ENCODE results near the gene EPHA3.
A peak's percentile ranks its signal among the peaks of the same experiment; 100 is the strongest.
"Not testable (repeated sequence)": the region's sequence is repeated elsewhere in the genome, so short reads cannot be mapped to it uniquely, and the experiment has no call there.

The EPHA3 gene

GRCh38 chr3:89297199-89297598, 189.8 kb downstream of the EPHA3 start:
- DNase-seq = no peak

GRCh38 chr3:89300526-89300925, 193.1 kb downstream of the EPHA3 start:
- no peak for DNase-seq

GRCh38 chr3:89300981-89301380, 193.6 kb downstream of the EPHA3 start:
- DNase-seq = no peak

GRCh38 chr3:89303701-89304100, 196.3 kb downstream of the EPHA3 start:
- DNase-seq = no peak

GRCh38 chr3:89306540-89306939, 199.1 kb downstream of the EPHA3 start:
- DNase-seq = no peak

DNA sequence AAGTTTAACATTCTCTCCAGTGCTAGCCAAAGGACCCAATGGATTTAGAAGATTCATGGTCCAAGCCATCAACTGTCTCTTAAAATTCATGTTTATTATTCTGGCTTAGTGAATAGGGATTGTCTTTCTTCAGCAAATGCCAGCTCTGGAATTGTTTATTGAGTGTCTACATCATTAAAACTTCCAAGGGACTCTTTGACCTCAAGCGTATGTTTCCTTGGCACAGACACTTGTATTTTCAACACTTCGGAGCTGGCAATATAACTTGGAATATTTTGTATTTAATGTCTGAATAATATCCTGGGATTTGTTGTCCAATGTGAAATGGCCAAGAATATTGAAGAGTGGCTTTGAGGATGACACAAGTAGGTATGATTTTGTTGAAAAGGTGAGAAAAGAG, 204.2 kb downstream of the EPHA3 start:
- no peak for DNase-seq

DNA sequence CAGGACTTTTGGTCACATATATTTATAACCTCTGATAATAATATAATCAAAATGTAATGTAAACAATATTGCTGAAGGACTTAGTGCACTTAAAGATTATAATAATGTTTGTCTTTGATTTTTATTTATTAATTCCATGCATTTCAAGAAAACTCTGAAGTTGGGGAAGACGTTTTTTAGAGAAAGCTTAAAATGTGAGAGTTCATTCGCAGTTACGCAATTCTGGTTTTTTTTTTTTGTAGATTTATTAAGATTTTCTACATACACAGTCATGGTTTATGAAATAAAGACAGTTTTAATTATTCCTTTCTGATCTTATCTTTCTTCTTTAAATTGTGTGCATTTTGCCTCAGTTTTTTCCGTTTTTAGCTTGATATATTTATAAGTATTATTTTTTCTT, 204.7 kb downstream of the EPHA3 start:
- no peak for DNase-seq

GRCh38 chr3:89314454-89315098, 207.2 kb downstream of the EPHA3 start:
- DNase-seq = peak; percentile 5

DNA sequence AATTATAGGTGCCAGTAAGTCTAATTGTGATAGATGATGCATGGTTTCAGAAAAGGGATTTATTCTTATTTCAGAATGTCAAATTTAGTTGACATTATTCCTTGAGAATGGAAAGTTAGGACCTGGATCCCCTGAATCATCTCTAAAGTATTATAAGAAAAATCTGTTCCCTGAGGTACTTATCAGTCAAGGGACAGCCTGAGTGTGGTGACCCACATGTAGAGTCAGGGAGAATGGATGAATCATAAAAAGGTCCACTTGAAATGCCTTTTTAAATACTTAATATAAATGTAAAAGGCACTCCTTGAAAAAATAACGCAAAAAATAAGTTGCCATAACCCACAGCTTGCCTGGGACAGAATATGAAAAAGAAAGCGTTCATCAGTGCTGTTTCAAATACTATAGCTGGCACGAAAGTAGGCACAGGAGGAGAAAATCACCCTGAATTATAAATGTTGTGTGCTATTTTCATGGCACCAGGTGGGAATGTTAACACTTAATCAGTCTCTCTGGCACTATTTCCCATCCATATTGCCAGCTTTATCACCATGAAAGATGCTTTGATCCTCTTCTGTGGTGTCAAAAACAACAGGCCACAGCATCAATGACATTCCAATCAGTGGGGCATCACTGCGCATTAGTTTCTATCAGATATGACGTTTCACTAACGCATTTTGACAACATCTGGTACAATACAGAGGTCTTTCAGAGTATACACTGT, 208.5 kb downstream of the EPHA3 start:
- no peak for DNase-seq

DNA sequence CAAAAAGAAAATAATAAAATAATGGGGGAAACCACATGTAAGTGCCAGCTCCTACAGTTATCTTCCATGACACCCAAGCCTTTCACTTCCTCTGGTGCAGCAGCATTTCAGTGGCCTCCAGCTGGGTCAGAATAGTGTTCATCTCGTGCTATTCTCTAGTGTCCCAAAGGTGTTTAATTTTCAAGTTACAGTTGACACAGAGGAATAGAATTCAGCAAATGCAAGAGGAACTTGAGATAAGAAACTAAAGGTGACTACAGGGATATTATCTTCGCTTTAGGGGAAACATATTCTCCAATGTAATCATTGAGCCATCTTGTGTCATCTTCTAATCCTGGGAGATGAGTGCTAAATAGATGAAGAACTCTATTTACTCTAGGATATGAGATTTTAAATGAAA, 212.8 kb downstream of the EPHA3 start:
- no peak for DNase-seq

DNA sequence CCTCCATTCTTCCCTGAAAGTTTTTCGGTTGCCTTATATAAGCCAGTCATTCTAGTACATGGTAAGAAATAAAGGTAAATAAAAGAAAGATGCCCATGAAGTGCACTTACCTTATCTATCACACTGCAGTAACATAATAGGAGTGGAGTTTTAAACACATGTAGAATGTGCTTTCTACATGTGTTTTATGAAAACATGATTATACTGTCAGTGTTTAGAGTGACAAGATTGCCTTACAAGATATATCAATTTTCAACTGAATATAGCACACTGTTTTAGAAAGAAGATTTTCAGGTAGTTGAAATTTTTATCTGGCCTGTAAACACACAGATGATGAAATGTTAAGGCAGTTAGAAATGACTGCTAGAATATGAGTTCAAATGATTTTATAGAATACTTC, 219.6 kb downstream of the EPHA3 start:
- no peak for DNase-seq

GRCh38 chr3:89332386-89332785, 225.0 kb downstream of the EPHA3 start:
- no peak for DNase-seq

- DNase-seq = no peak
Observed at GRCh38 chr3:89332793-89333192, 225.4 kb downstream of the EPHA3 start.

DNA sequence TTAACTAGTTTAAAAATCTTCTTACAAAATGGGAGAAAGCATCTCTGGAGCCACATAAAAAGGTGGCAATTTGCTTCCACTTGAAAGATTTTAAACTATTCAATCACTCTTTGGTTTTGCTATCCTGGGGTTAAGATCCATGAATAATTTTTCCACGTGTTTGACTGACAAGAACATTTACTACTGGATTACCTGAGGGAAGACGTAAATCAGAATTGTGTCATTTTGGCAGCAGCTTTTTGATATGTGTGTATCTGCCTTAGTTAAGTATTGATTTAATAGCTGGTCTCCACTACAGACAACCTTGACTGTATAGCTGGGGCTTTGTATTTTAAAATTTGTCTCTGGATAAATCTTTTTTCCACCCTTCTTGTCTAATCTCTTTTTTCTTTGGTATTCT, 228.3 kb downstream of the EPHA3 start:
- no peak for DNase-seq

DNA sequence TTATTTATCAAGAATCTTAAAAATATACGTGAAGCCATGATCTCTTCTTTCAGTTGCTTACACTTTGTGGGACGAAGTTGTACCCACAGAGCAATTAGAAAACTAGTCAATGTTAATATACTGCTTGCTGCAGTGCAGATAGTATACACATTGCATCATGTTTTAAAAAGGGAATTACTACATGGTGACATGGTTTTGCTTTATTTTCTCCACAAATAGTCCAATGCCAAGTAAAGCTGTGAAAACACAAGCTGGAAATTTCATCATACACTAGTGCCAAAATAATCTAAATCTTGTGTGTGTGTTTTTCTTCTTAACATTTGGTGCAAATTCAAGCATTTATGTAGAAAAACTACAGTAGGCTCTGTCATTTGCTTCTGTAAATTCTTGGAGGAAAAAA, 233.0 kb downstream of the EPHA3 start:
- no peak for DNase-seq

DNA sequence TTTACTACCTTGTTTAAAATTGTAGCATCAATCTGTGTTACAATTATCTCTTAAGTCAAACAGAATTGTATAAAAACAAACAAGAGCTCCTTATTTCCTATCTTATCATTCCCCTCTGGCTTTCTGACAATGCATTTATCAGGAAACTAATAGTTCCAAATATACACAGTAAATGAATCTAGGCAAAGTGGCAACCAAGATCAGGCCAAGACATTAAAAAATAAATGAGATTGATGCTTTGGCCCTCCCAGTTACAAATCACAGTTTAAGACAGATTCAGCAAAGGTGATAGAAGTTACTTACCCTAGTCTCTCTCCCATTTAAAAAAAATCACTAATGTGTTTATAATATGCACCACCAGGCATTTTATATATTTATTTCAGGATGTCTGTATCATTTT, 236.7 kb downstream of the EPHA3 start:
- DNase-seq = no peak

- DNase-seq = not testable (repeated sequence)
Observed at GRCh38 chr3:89350935-89351334, 243.5 kb downstream of the EPHA3 start.

GRCh38 chr3:89353465-89353864, 246.0 kb downstream of the EPHA3 start:
- DNase-seq = no peak

- DNase-seq = no peak
Observed at GRCh38 chr3:89358281-89358680, 250.9 kb downstream of the EPHA3 start.

- no peak for DNase-seq
Observed at GRCh38 chr3:89360156-89360555, 252.7 kb downstream of the EPHA3 start.

- DNase-seq = no peak
Observed at GRCh38 chr3:89362496-89362895, 255.1 kb downstream of the EPHA3 start.

DNA sequence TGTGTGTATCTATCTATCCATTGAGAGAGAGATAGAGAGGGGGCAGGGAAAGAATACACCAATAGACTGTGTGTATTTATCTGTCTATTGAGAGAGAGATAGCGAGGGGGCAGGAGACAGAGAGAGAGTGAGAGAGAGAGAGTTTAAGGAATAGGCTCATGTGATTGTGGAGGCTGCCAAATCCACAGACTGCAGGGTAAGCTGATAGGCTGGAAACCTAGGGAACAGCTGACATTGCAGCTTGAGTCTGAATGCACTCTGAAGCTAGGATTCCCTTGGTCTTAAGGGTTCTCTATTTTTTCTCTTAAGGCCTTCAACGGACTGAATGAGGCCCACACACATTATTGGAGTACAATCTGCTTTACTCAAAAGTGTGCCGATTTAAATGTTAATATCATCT, 255.8 kb downstream of the EPHA3 start:
- DNase-seq = no peak

GRCh38 chr3:89364314-89364713, 256.9 kb downstream of the EPHA3 start:
- DNase-seq = no peak

- DNase-seq = no peak
Observed at GRCh38 chr3:89367166-89367565, 259.7 kb downstream of the EPHA3 start.

GRCh38 chr3:89368846-89369245, 261.4 kb downstream of the EPHA3 start:
- DNase-seq = no peak

All from NCI-H524 treated with DMSO at 0.1 percent for 48 hours (cell line).